Smooth muscle cell (in vitro differentiated cells): ENCODE measurements around the gene UXS1. TPM values are rescaled to one million over a fixed set of nuclear protein-coding genes. Genes with fewer than 3 reads are reported as not detected.

ENCODE experiments used
- DNase-seq: peaks from one replicate; lab custom pipeline; 2025; ENCODE audit not compliant: unreplicated experiment; lab: John Stamatoyannopoulos, UW
- H2AFZ ChIP-seq: fragments of 200-600 bp; sonication (generic); 2 replicates; pipeline ENCODE4 v1.6.0; 2016; ENCODE audit warnings: antibody characterized with exemption, low read depth, mild to moderate bottlenecking
- H3F3A ChIP-seq: fragments of 200-600 bp; sonication (generic); 2 replicates; pipeline ENCODE4 v1.6.0; 2017; ENCODE audit warnings: antibody characterized with exemption, low read depth
- H3K27ac ChIP-seq: fragments of 200-600 bp; sonication (generic); 2 replicates; pipeline ENCODE4 v1.5.1; 2016; ENCODE audit warnings: low read depth, mild to moderate bottlenecking
- H3K27me3 ChIP-seq: fragments of 200-600 bp; sonication (generic); 2 replicates; pipeline ENCODE4 v1.6.1; 2016; ENCODE audit warnings: low read depth, mild to moderate bottlenecking
- H3K36me3 ChIP-seq: fragments of 200-600 bp; sonication (generic); 2 replicates; pipeline ENCODE4 v1.5.1; 2016; ENCODE audit warnings: low read depth
- H3K4me1 ChIP-seq: fragments of 200-600 bp; sonication (generic); 2 replicates; pipeline ENCODE4 v1.5.1; 2016; ENCODE audit warnings: low read depth
- H3K4me2 ChIP-seq: fragments of 200-600 bp; sonication (generic); 2 replicates; pipeline ENCODE4 v1.6.0; 2016; ENCODE audit warnings: mild to moderate bottlenecking
- H3K4me3 ChIP-seq: fragments of 200-600 bp; sonication (generic); 2 replicates; pipeline ENCODE4 v1.5.1; 2016; ENCODE audit warnings: mild to moderate bottlenecking
- H3K79me2 ChIP-seq: fragments of 200-600 bp; sonication (generic); 2 replicates; pipeline ENCODE4 v1.6.0; 2016; ENCODE audit warnings: low read depth, mild to moderate bottlenecking
- H3K9ac ChIP-seq: fragments of 200-600 bp; sonication (generic); 2 replicates; pipeline ENCODE4 v1.6.0; 2016; ENCODE audit warnings: low read depth
- H3K9me3 ChIP-seq: fragments of 200-600 bp; sonication (generic); replicated peaks from 2 replicates; pipeline ENCODE4 v1.5.1; 2016; ENCODE audit warnings: low read depth
- H4K20me1 ChIP-seq: fragments of 200-600 bp; sonication (generic); 2 replicates; pipeline ENCODE4 v1.6.0; 2016; ENCODE audit warnings: low read depth
- CTCF ChIP-seq: fragments of 200-600 bp; sonication (generic); IDR thresholded peaks from 2 replicates; pipeline ENCODE4 v1.5.1; 2017; ENCODE audit warnings: borderline replicate concordance, mild to moderate bottlenecking, antibody characterized with exemption; ENCODE audit not compliant: insufficient read depth, poor library complexity, severe bottlenecking
- WGBS: methylation state at CpG from one replicate; pipeline ENCODE4 v1.1.7; 2016; ENCODE audit warnings: low lambda C conversion rate; 5-methylcytosine and 5-hydroxymethylcytosine counted together
- polyA plus RNA-seq: library from polyadenylated mRNA; unstranded; fragments of >200 nt; fragmentation: Nextera tagmentation; extraction: Ambion mirVana; gene quantifications from 2 replicates; pipeline ENCODE4 v1.2.1, GENCODE V29; 2016
- total RNA-seq: library from RNA; depleted of rRNA; stranded (reverse); fragments of >200 nt; gene quantifications from 2 replicates; pipeline ENCODE4 v1.2.3, GENCODE V29; 2014

The UXS1 gene
- total and polyA plus RNA-seq, 2 experiments from 2014 or later: 22.2 to 33.5 TPM

- no peaks in the 10 kb centered on the region for H3K9me3 ChIP-seq
- H3K36me3 ChIP-seq: no peaks in the 10 kb centered on the region
- no peaks in the 10 kb centered on the region for H3K79me2 ChIP-seq
- H4K20me1 ChIP-seq: no peaks in the 10 kb centered on the region
- no peaks in the 10 kb centered on the region for H3F3A ChIP-seq
- H3K9ac ChIP-seq: no peak overlapping the region
- H3K27me3 ChIP-seq: no peaks in the 10 kb centered on the region
- no peak overlapping the region for H3K4me2 ChIP-seq
- TF ChIP-seq CTCF: no peak
- no peak overlapping the region for H3K27ac ChIP-seq
- no peak for DNase-seq
- 96% methylated on average over 4 of the region's 4 CpGs for WGBS
- no peaks in the 10 kb centered on the region for H3K4me1 ChIP-seq
- no peak overlapping the region for H2AFZ ChIP-seq
- no peak overlapping the region for H3K4me3 ChIP-seq
These were observed 103.0 kb downstream of the UXS1 start for GRCh38 chr2:106090916-106091618.

GRCh38 chr2:106089611-106090010 is 104.5 kb downstream of the UXS1 start:
- H3K79me2 ChIP-seq: no peaks in the 10 kb centered on the region
- no peak for DNase-seq

GRCh38 chr2:106085181-106085940 is 108.7 kb downstream of the UXS1 start:
- Histone ChIP-seq H3K9ac (no peak overlapping the region), H3K4me1 (no peaks in the 10 kb centered on the region), H3K4me3 (no peak overlapping the region), H4K20me1 (no peaks in the 10 kb centered on the region), H3K36me3 (no peaks in the 10 kb centered on the region), H3F3A (no peaks in the 10 kb centered on the region), H3K9me3 (no peaks in the 10 kb centered on the region), H3K79me2 (no peaks in the 10 kb centered on the region), H2AFZ (no peak overlapping the region), H3K4me2 (no peak overlapping the region), H3K27me3 (no peaks in the 10 kb centered on the region), H3K27ac (no peak overlapping the region)
- TF ChIP-seq CTCF: peak; percentile 27
- 55% methylated on average over 9 of the region's 9 CpGs for WGBS
- no peak for DNase-seq

More at GRCh38 chr2:106089611-106090010, 104.5 kb downstream of the UXS1 start:
- Histone ChIP-seq H3K36me3 (no peaks in the 10 kb centered on the region), H3K9me3 (no peaks in the 10 kb centered on the region), H3K4me3 (no peak overlapping the region), H3K27me3 (no peaks in the 10 kb centered on the region), H3F3A (no peaks in the 10 kb centered on the region), H3K4me1 (no peaks in the 10 kb centered on the region), H3K4me2 (no peak overlapping the region), H4K20me1 (no peaks in the 10 kb centered on the region), H3K27ac (no peak overlapping the region), H2AFZ (no peak overlapping the region), H3K9ac (no peak overlapping the region)
- TF ChIP-seq CTCF: no peak
- 64% methylated on average over 1 of the region's 1 CpG for WGBS
